AG10803 (cell line): ENCODE measurements around the gene CDYL.
A peak's percentile ranks its signal among the peaks of the same experiment; 100 is the strongest.

Experiments
- DNase-seq: peaks from one replicate; pipeline ENCODE4 v3.0.0; 2010; ENCODE audit warnings: low read depth
- H3K4me3 ChIP-seq: 2 replicates; pipeline ENCODE4 v1.5.1; 2011; ENCODE audit warnings: mild to moderate bottlenecking, low read length, control low read depth
- TF ChIP-seq, protein P1 (sequence below): conservative IDR thresholded peaks from 2 replicates; pipeline ENCODE4 v1.5.1; 2011; ENCODE audit warnings: mild to moderate bottlenecking, low read length, control low read depth, inconsistent platforms

Gene CDYL

DNA sequence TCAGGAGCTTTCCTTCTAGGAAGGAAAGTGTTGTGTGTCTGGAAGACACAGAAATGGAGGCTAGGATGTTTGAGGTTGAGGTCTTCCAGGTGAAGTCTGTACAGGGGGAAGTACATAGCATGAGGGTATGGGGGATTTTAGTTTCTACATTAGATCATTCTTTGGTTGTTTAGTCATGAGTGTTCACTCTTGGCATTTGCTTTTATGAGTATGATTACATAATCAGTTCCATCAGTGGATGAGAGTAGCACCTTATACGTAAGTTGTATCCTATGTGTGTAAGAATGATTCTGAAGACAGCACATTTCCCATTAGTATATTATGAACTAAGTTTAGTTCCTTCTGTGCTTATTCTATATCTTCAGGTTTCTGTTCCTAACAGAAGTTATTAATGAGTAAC, 1.9 kb downstream of the CDYL start:
- H3K4me3 ChIP-seq, result peak overlapping the region; percentile 78; the same call in 1 of the 2 replicates
- DNase-seq, result peak; percentile 23
- TF ChIP-seq, protein P1, sequence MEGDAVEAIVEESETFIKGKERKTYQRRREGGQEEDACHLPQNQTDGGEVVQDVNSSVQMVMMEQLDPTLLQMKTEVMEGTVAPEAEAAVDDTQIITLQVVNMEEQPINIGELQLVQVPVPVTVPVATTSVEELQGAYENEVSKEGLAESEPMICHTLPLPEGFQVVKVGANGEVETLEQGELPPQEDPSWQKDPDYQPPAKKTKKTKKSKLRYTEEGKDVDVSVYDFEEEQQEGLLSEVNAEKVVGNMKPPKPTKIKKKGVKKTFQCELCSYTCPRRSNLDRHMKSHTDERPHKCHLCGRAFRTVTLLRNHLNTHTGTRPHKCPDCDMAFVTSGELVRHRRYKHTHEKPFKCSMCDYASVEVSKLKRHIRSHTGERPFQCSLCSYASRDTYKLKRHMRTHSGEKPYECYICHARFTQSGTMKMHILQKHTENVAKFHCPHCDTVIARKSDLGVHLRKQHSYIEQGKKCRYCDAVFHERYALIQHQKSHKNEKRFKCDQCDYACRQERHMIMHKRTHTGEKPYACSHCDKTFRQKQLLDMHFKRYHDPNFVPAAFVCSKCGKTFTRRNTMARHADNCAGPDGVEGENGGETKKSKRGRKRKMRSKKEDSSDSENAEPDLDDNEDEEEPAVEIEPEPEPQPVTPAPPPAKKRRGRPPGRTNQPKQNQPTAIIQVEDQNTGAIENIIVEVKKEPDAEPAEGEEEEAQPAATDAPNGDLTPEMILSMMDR, result no peak

- no peak overlapping the region for H3K4me3 ChIP-seq
- peak; percentile 46 for DNase-seq
These were observed 4.2 kb downstream of the CDYL start for GRCh38 chr6:4780360-4780812.

GRCh38 chr6:4781426-4781825, 5.2 kb downstream of the CDYL start:
- TF ChIP-seq, protein P1, result no peak
- no peak for DNase-seq
- H3K4me3 ChIP-seq, result no peak overlapping the region

More at GRCh38 chr6:4780360-4780812, 4.2 kb downstream of the CDYL start:
- TF ChIP-seq, protein P1, result no peak

- DNase-seq, result no peak
- no peak overlapping the region for H3K4me3 ChIP-seq
- TF ChIP-seq, protein P1, result no peak
These were observed 5.9 kb downstream of the CDYL start for GRCh38 chr6:4781967-4782575.

DNA sequence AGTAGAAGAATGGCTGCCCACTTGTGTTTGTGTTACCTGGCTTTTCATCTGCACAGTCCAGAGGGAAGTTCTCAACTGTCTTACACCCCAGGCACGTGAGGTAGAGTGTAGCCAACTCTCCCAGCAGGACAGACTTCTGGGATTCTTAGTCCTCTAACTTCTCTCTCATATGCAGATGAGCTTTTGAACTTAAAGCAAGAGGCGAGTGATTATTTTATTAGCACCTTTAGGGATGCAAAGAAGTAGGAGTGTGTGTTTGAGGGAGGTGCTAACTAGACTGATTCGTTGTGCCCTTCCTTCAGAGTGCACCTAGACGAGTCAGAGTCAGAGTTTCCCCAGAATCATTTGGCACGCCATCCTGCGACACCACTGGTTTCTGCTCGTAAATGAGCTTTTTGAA, 10.8 kb downstream of the CDYL start:
- no peak overlapping the region for H3K4me3 ChIP-seq
- TF ChIP-seq, protein P1, result no peak
- no peak for DNase-seq

DNA sequence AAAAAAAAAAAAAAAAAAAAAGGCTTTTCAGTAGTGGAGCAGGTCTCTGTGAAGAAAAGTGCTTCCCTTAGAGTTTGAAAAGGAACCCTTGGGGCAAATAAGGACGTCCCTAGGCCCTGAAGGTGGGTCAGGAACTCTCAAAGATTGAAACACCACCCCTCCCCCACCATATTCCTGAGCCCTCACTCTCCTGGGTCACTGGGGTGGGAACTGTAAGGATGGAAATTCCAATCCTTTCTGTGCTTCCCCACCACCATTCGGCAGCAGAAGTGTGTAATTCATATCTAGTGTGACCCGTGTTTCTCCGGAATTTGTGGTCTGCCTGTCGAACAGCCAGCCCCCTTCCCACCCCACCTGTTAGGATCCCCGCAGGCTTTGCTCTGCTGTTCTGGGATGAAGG, 12.3 kb downstream of the CDYL start:
- TF ChIP-seq, protein P1, result no peak
- no peak for DNase-seq
- no peak overlapping the region for H3K4me3 ChIP-seq

GRCh38 chr6:4788953-4789584, 12.9 kb downstream of the CDYL start:
- TF ChIP-seq, protein P1, result no peak
- no peak overlapping the region for H3K4me3 ChIP-seq
- no peak for DNase-seq
